Neural progenitor cell (in vitro differentiated cells): ENCODE results near the gene ACTA1. TPM values are rescaled to one million over a fixed set of nuclear protein-coding genes. Genes with fewer than 3 reads are reported as not detected.
"Not testable (repeated sequence)": the region's sequence is repeated elsewhere in the genome, so short reads cannot be mapped to it uniquely, and the experiment has no call there.

ENCODE experiments used
- DNase-seq: peaks from one replicate; pipeline ENCODE4 v3.0.0-alpha.2; 2016; ENCODE audit warnings: low spot score
- H2AFZ ChIP-seq: fragments of 200-600 bp; sonication (generic); replicated peaks from 2 replicates; pipeline ENCODE4 v1.6.1; 2016; ENCODE audit warnings: antibody characterized with exemption
- H3F3A ChIP-seq: fragments of 200-600 bp; sonication (generic); 2 replicates; pipeline ENCODE4 v1.6.1; 2016; ENCODE audit warnings: antibody characterized with exemption, low read depth
- H3K27ac ChIP-seq: fragments of 200-600 bp; sonication (generic); 2 replicates; pipeline ENCODE4 v1.5.1; 2016; ENCODE audit warnings: mild to moderate bottlenecking
- H3K27me3 ChIP-seq: fragments of 200-600 bp; sonication (generic); 2 replicates; pipeline ENCODE4 v1.6.1; 2016; ENCODE audit warnings: mild to moderate bottlenecking, moderate library complexity
- H3K36me3 ChIP-seq: fragments of 200-600 bp; sonication (generic); 2 replicates; pipeline ENCODE4 v1.5.1; 2016
- H3K4me1 ChIP-seq: fragments of 200-600 bp; sonication (generic); 2 replicates; pipeline ENCODE4 v1.6.1; 2016; ENCODE audit warnings: mixed run types
- H3K4me2 ChIP-seq: fragments of 200-600 bp; sonication (generic); 2 replicates; pipeline ENCODE4 v1.6.1; 2016
- H3K4me3 ChIP-seq: fragments of 200-600 bp; sonication (generic); 2 replicates; pipeline ENCODE4 v1.5.1; 2016
- H3K79me2 ChIP-seq: fragments of 200-600 bp; sonication (generic); 2 replicates; pipeline ENCODE4 v1.6.1; 2016; ENCODE audit warnings: low read depth
- H3K9ac ChIP-seq: fragments of 200-600 bp; sonication (generic); 2 replicates; pipeline ENCODE4 v1.6.1; 2016
- H3K9me3 ChIP-seq: fragments of 200-600 bp; sonication (generic); 2 replicates; pipeline ENCODE4 v1.5.1; 2016; ENCODE audit warnings: low read depth
- H4K20me1 ChIP-seq: fragments of 200-600 bp; sonication (generic); 2 replicates; pipeline ENCODE4 v1.6.1; 2016; ENCODE audit warnings: low read depth
- H3K27ac Mint-ChIP-seq: 3 replicates; pipeline ENCODE4 v1.8.0; 2021; ENCODE audit warnings: mixed read lengths
- H3K27me3 Mint-ChIP-seq: 2 replicates; pipeline ENCODE4 v1.8.0; 2022; ENCODE audit warnings: low read depth, mild to moderate bottlenecking, inconsistent platforms, moderate library complexity, mixed read lengths; ENCODE audit not compliant: insufficient read depth
- H3K36me3 Mint-ChIP-seq: 3 replicates; pipeline ENCODE4 v1.8.0; 2021; ENCODE audit warnings: mixed read lengths
- H3K4me1 Mint-ChIP-seq: 3 replicates; pipeline ENCODE4 v1.8.0; 2021; ENCODE audit warnings: mixed read lengths
- H3K4me3 Mint-ChIP-seq: 3 replicates; pipeline ENCODE4 v1.8.0; 2021; ENCODE audit warnings: mild to moderate bottlenecking, moderate library complexity, mixed read lengths
- H3K9me3 Mint-ChIP-seq: 3 replicates; pipeline ENCODE4 v1.8.0; 2020; ENCODE audit warnings: mixed read lengths
- EZH2 ChIP-seq: fragments of 200-600 bp; sonication (generic); IDR thresholded peaks from 2 replicates; pipeline ENCODE4 v1.6.1; 2017; ENCODE audit warnings: antibody characterized with exemption, mild to moderate bottlenecking, moderate library complexity
- EZH2phosphoT487 ChIP-seq: fragments of 200-600 bp; sonication (generic); IDR thresholded peaks from 2 replicates; pipeline ENCODE4 v1.6.1; 2017; ENCODE audit warnings: antibody characterized with exemption
- total RNA-seq: library from RNA; depleted of rRNA; stranded (reverse); fragments of >200 nt; gene quantifications from 2 replicates; pipeline ENCODE4 v1.2.3, GENCODE V29; 2015; ENCODE audit warnings: low replicate concordance
- TF ChIP-seq, protein P1 (sequence below): fragments of 200-600 bp; sonication (generic); IDR thresholded peaks from 2 replicates; pipeline ENCODE4 v1.5.1; 2017; ENCODE audit warnings: antibody characterized with exemption, mild to moderate bottlenecking

ACTA1 gene
- total RNA-seq, 1 donor from 2014 or later = 1.2 TPM

DNA sequence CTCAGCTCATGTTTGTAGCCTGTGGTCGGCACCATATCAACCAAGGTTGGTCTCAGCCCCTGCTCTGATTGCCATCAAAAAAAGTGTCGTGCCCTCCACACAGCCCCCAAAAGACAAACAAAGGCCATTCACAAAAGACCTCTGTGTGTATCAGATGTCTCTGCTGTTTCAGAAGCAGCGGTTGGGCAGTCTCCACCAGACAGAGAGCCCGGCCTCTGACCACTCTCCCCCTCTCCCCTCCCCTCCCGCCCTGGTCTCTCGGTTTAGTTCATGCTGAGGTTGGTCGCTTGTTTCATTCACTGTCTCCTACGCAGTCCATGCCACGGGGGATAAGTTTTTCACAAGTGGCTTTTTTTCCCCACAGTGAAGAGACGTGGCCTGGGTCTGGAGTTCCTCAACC, 27.1 kb downstream of the ACTA1 start:
- H3K9me3 ChIP-seq = no peaks in the 10 kb centered on the region
- H3K4me2 ChIP-seq = peak overlapping the region; percentile 85
- DNase-seq = peak; percentile 83
- H2AFZ ChIP-seq = peak overlapping the region; percentile 78
- H3K4me3 ChIP-seq = peak overlapping the region; percentile 46
- peak overlapping the region; percentile 82 for H3K4me3 Mint-ChIP-seq
- peaks cover 35% of the 10 kb centered on the region for H3K4me1 ChIP-seq
- H3K27ac ChIP-seq = no peak overlapping the region
- TF ChIP-seq EZH2 (no peak), EZH2phosphoT487 (no peak)
- TF ChIP-seq, protein P1, sequence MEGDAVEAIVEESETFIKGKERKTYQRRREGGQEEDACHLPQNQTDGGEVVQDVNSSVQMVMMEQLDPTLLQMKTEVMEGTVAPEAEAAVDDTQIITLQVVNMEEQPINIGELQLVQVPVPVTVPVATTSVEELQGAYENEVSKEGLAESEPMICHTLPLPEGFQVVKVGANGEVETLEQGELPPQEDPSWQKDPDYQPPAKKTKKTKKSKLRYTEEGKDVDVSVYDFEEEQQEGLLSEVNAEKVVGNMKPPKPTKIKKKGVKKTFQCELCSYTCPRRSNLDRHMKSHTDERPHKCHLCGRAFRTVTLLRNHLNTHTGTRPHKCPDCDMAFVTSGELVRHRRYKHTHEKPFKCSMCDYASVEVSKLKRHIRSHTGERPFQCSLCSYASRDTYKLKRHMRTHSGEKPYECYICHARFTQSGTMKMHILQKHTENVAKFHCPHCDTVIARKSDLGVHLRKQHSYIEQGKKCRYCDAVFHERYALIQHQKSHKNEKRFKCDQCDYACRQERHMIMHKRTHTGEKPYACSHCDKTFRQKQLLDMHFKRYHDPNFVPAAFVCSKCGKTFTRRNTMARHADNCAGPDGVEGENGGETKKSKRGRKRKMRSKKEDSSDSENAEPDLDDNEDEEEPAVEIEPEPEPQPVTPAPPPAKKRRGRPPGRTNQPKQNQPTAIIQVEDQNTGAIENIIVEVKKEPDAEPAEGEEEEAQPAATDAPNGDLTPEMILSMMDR = no peak
- H3K27me3 Mint-ChIP-seq = peaks cover 27% of the 10 kb centered on the region
- H3K36me3 Mint-ChIP-seq = no peaks in the 10 kb centered on the region
- peak overlapping the region; percentile 78 for H3K27ac Mint-ChIP-seq
- no peaks in the 10 kb centered on the region for H3K36me3 ChIP-seq
- peaks cover 56% of the 10 kb centered on the region for H3K27me3 ChIP-seq
- H3K79me2 ChIP-seq = no peaks in the 10 kb centered on the region
- H3F3A ChIP-seq = peaks cover 3% of the 10 kb centered on the region
- peaks cover 4% of the 10 kb centered on the region for H3K9me3 Mint-ChIP-seq
- no peak overlapping the region for H3K9ac ChIP-seq
- H4K20me1 ChIP-seq = peaks cover 18% of the 10 kb centered on the region
- H3K4me1 Mint-ChIP-seq = peaks cover 35% of the 10 kb centered on the region

DNA sequence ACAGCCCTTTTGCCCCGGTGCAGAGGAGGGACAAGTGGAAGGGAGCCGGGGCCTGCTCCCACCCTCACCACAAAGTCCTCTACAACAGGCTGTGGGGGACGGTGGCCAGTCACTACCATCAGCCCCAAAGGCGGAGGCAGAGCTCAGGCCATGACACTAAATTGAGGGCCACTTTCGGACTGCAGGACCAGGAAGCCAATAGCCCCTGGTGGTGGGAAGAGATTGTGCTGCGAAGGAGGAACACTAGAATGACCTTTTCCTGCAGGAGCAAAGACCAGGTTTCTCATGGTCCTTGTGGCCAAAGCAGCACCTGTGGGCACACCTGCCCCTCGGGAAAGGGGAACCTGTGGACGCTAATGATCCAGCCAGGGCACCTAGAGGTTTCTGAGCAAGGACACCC, 30.3 kb downstream of the ACTA1 start:
- no peak overlapping the region for H3K4me2 ChIP-seq
- H4K20me1 ChIP-seq = peaks cover 11% of the 10 kb centered on the region
- H3K9me3 ChIP-seq = no peaks in the 10 kb centered on the region
- Mint-ChIP-seq H3K4me3 (no peak overlapping the region), H3K36me3 (no peaks in the 10 kb centered on the region), H3K4me1 (peaks cover 12% of the 10 kb centered on the region), H3K27me3 (peaks cover 19% of the 10 kb centered on the region), H3K9me3 (peaks cover 4% of the 10 kb centered on the region), H3K27ac (no peak overlapping the region)
- no peak overlapping the region for H3K27ac ChIP-seq
- H3K4me3 ChIP-seq = no peak overlapping the region
- peaks cover 16% of the 10 kb centered on the region for H3K4me1 ChIP-seq
- H2AFZ ChIP-seq = no peak overlapping the region
- H3K9ac ChIP-seq = no peak overlapping the region
- DNase-seq = no peak
- no peak for TF ChIP-seq EZH2phosphoT487
- TF ChIP-seq, protein P1 = no peak
- no peak for TF ChIP-seq EZH2
- H3K36me3 ChIP-seq = no peaks in the 10 kb centered on the region
- H3K79me2 ChIP-seq = no peaks in the 10 kb centered on the region
- H3F3A ChIP-seq = peaks cover 3% of the 10 kb centered on the region
- H3K27me3 ChIP-seq = peaks cover 32% of the 10 kb centered on the region

DNA sequence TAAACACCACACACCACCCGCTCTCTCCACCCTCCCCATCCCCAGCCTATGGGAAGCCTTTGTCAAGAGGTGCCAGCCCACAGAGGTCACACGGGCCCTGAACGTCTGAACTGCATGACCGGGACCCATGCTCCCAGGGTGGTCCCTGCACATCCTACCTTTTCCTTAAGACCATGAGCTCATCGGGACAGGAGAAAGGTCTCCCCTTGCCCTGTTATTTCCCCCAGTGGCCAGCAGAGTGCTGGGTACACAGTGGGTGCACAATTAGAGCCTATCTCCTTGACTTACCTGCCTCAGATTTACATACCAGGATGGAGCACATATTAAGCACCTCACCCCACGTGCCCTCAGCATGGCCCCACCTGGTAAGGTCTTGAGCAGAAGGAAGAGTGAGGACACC, 30.9 kb downstream of the ACTA1 start:
- H3K27ac ChIP-seq = no peak overlapping the region
- Mint-ChIP-seq H3K36me3 (no peaks in the 10 kb centered on the region), H3K27ac (no peak overlapping the region), H3K27me3 (peaks cover 19% of the 10 kb centered on the region), H3K9me3 (peaks cover 4% of the 10 kb centered on the region), H3K4me1 (peaks cover 12% of the 10 kb centered on the region), H3K4me3 (no peak overlapping the region)
- H3K9ac ChIP-seq = no peak overlapping the region
- peaks cover 32% of the 10 kb centered on the region for H3K27me3 ChIP-seq
- H3K79me2 ChIP-seq = no peaks in the 10 kb centered on the region
- no peak overlapping the region for H3K4me2 ChIP-seq
- H2AFZ ChIP-seq = no peak overlapping the region
- peaks cover 16% of the 10 kb centered on the region for H3K4me1 ChIP-seq
- DNase-seq = no peak
- peaks cover 2% of the 10 kb centered on the region for H3F3A ChIP-seq
- no peaks in the 10 kb centered on the region for H3K36me3 ChIP-seq
- TF ChIP-seq EZH2phosphoT487 (no peak), EZH2 (no peak)
- TF ChIP-seq, protein P1 = no peak
- H3K9me3 ChIP-seq = no peaks in the 10 kb centered on the region
- no peak overlapping the region for H3K4me3 ChIP-seq
- peaks cover 5% of the 10 kb centered on the region for H4K20me1 ChIP-seq

DNA sequence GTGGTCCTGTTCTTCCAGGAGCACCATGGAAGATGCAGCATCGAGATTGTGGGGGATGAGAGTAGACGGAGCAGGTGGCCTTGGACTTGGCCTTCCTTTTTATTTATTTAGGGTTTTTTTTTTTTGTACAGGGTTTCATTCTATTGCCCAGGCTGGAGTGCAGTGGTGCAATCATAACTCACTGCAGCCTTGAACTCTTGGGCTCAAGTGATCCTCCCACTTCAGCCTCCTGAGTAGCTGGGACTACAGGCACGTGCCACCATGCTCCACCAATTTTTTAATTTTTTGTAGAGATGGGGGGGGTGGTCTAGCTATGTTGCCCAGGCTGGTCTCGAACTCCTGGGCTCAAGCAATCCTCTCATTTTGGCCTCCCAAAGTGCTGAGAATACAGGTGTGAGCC, 31.6 kb downstream of the ACTA1 start:
- H3K36me3 ChIP-seq, H3K36me3 Mint-ChIP-seq, H3K79me2 ChIP-seq, H3K9me3 ChIP-seq, H3K4me2 ChIP-seq, H3K4me1 ChIP-seq, H2AFZ ChIP-seq, H3K27ac ChIP-seq, H3K9me3 Mint-ChIP-seq, DNase-seq, H3K27ac Mint-ChIP-seq, H3K4me3 ChIP-seq, H4K20me1 ChIP-seq, H3F3A ChIP-seq, H3K9ac ChIP-seq: not testable (repeated sequence)
- peak overlapping the region; percentile 61 for H3K4me3 Mint-ChIP-seq
- H3K27me3 ChIP-seq = peaks cover 31% of the 10 kb centered on the region
- peaks cover 12% of the 10 kb centered on the region for H3K4me1 Mint-ChIP-seq
- H3K27me3 Mint-ChIP-seq = peaks cover 19% of the 10 kb centered on the region
